ENCODE measurements around the gene STX7.

STX7 gene

DNA sequence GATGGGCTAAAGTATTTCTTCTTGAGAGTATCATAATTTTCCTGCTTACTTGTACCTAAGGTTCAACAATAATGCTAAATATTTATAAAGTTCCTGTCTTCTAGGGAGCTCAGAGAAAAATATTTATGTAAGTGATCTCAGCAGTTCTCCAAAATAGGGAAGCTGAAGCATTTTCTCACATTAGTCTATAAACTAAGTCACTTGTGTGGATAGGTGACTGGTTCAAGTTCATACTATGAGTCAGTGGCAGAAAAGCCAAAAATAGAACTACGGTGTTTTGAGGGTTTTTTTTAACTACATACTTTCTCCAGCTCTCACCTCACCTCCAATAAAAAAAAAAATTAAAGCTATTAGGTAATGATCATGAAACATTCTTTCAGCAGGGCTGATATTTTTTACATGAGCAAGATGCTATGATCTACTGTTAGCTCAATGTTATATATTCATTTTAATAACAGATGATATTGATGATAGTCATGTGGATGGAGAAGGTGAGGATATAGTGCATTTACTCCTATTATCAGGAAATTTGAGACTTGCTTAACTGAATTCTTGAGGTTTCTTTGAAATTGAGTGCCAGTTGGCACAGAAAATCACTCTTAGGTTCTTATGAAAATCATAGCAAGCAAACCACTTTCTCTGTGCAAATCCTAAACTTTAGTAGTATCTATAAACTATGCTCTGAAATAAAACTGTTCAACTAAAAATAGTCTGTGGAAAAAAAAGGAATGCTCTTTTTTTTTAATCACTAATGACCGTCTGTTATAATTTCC is 107.6 kb downstream of the STX7 start:
- DNase-seq: peak; percentile 65

GRCh38 chr6:132404736-132405135 is 108.2 kb downstream of the STX7 start:
- DNase-seq: peak; percentile 51

DNA sequence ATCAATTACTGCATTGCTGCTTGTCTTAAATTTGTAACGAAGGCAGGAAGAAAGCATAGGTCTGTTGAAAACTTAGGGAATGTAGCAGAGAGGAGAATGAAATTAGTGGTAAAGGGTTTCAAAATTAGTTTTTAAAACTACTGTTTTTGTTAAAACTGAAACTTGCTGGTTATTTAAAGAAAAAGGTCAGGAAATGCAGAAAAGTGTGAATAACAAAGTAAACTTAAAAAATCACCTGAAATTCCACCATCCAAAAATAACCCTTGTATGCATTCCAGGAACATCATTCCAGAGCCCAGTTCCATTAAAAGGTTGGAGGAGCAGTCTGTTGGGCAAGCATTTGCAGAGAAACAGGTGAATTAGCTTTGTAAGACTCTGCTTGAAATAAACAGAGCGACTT is 108.6 kb downstream of the STX7 start:
- DNase-seq: no peak

DNA sequence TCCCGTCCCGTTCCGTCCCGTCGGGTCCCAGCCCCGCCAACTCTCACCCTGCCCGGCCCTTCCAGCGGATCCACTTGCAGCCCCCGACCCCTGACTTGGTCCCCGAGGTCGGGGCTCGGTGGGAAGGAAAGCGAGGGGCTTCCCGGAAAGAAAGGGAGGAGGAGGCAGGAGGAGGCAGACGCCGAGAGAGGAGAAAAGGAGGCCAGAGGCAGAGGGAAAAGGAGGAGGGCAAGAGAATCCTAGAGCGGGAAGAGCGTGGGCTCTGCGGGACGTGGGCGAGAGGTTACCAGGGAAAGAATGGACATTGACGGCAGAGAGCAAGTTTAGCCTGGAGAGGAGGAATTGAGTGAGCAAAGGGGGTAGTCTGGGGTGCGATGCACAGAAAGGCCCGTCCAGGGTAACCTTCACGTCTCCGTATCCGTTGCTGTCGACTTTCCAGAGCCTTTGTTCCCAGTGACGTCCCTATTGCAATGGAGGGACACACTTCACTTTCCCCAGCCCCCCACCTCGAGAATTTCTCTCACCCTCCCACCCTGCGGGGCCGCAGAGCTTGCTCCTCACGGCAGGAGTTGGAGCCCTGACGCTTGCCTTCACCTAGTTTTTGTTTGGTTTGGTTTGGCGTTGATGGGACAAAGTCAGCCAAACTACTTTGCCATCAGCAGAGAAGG is 111.2 kb downstream of the STX7 start:
- no peak for DNase-seq

- DNase-seq: peak; percentile 82
Measured at GRCh38 chr6:132400883-132401617, 111.9 kb downstream of the STX7 start, which contains the start of gene MOXD1. TSS of gene MOXD1 (minus strand) at chr6:132401475. CDS start at chr6:132401426, 49 bp downstream.

DNA sequence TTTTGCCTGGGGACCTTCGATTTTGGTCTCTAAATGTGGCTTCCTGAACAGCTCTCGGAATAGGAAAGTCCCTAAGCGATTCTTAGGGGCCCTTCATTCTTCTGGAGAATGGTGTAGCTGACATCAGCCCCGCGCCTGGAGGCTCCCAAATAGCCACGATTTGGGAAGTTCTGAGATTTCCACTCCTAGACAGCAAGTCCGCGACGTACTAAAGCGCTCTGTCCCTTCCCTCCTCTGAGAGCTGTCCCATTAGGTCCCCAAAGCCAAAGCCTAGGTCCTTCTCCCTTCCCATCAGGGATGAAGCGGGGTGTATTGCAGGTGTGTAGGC is 112.4 kb downstream of the STX7 start:
- DNase-seq: no peak

- peak; percentile 71 for DNase-seq
Measured at GRCh38 chr6:132399376-132400074, 113.4 kb downstream of the STX7 start.

Data from HCEC 1CT (cell line).